CD4-positive, alpha-beta T cell treated with Interleukin-17A for 4 hours (primary cell): ENCODE measurements around the gene VSIG4.
"Not testable (repeated sequence)": the region's sequence is repeated elsewhere in the genome, so short reads cannot be mapped to it uniquely, and the experiment has no call there.

Source experiments
- DNase-seq: peaks from one replicate; pipeline ENCODE4 v3.0.0-alpha.2; 2020; ENCODE audit warnings: mixed read lengths

The VSIG4 gene

GRCh38 chrX:65975161-65975751, 64.6 kb downstream of the VSIG4 start:
- DNase-seq: not testable (repeated sequence)
